Smooth muscle cell (in vitro differentiated cells): ENCODE results near the gene PRODH. TPM values are rescaled to one million over a fixed set of nuclear protein-coding genes. Genes with fewer than 3 reads are reported as not detected.

ENCODE experiments used
- DNase-seq: peaks from one replicate; lab custom pipeline; 2025; ENCODE audit not compliant: unreplicated experiment; lab: John Stamatoyannopoulos, UW
- H2AFZ ChIP-seq: fragments of 200-600 bp; sonication (generic); 2 replicates; pipeline ENCODE4 v1.6.0; 2016; ENCODE audit warnings: antibody characterized with exemption, low read depth, mild to moderate bottlenecking
- H3F3A ChIP-seq: fragments of 200-600 bp; sonication (generic); 2 replicates; pipeline ENCODE4 v1.6.0; 2017; ENCODE audit warnings: antibody characterized with exemption, low read depth
- H3K27ac ChIP-seq: fragments of 200-600 bp; sonication (generic); 2 replicates; pipeline ENCODE4 v1.5.1; 2016; ENCODE audit warnings: low read depth, mild to moderate bottlenecking
- H3K27me3 ChIP-seq: fragments of 200-600 bp; sonication (generic); 2 replicates; pipeline ENCODE4 v1.6.1; 2016; ENCODE audit warnings: low read depth, mild to moderate bottlenecking
- H3K36me3 ChIP-seq: fragments of 200-600 bp; sonication (generic); 2 replicates; pipeline ENCODE4 v1.5.1; 2016; ENCODE audit warnings: low read depth
- H3K4me1 ChIP-seq: fragments of 200-600 bp; sonication (generic); 2 replicates; pipeline ENCODE4 v1.5.1; 2016; ENCODE audit warnings: low read depth
- H3K4me2 ChIP-seq: fragments of 200-600 bp; sonication (generic); 2 replicates; pipeline ENCODE4 v1.6.0; 2016; ENCODE audit warnings: mild to moderate bottlenecking
- H3K4me3 ChIP-seq: fragments of 200-600 bp; sonication (generic); 2 replicates; pipeline ENCODE4 v1.5.1; 2016; ENCODE audit warnings: mild to moderate bottlenecking
- H3K79me2 ChIP-seq: fragments of 200-600 bp; sonication (generic); 2 replicates; pipeline ENCODE4 v1.6.0; 2016; ENCODE audit warnings: low read depth, mild to moderate bottlenecking
- H3K9ac ChIP-seq: fragments of 200-600 bp; sonication (generic); 2 replicates; pipeline ENCODE4 v1.6.0; 2016; ENCODE audit warnings: low read depth
- H3K9me3 ChIP-seq: fragments of 200-600 bp; sonication (generic); replicated peaks from 2 replicates; pipeline ENCODE4 v1.5.1; 2016; ENCODE audit warnings: low read depth
- H4K20me1 ChIP-seq: fragments of 200-600 bp; sonication (generic); 2 replicates; pipeline ENCODE4 v1.6.0; 2016; ENCODE audit warnings: low read depth
- CTCF ChIP-seq: fragments of 200-600 bp; sonication (generic); IDR thresholded peaks from 2 replicates; pipeline ENCODE4 v1.5.1; 2017; ENCODE audit warnings: borderline replicate concordance, mild to moderate bottlenecking, antibody characterized with exemption; ENCODE audit not compliant: insufficient read depth, poor library complexity, severe bottlenecking
- WGBS: methylation state at CpG from one replicate; pipeline ENCODE4 v1.1.7; 2016; ENCODE audit warnings: low lambda C conversion rate; 5-methylcytosine and 5-hydroxymethylcytosine counted together
- polyA plus RNA-seq: library from polyadenylated mRNA; unstranded; fragments of >200 nt; fragmentation: Nextera tagmentation; extraction: Ambion mirVana; gene quantifications from 2 replicates; pipeline ENCODE4 v1.2.1, GENCODE V29; 2016
- total RNA-seq: library from RNA; depleted of rRNA; stranded (reverse); fragments of >200 nt; gene quantifications from 2 replicates; pipeline ENCODE4 v1.2.3, GENCODE V29; 2014

PRODH gene
- total and polyA plus RNA-seq, 2 experiments from 2014 or later = 0.18 TPM; not detected in 1

GRCh38 chr22:18976197-18976751 is 40.2 kb upstream of the PRODH start:
- Histone ChIP-seq H3F3A (no peaks in the 10 kb centered on the region), H3K9me3 (peaks cover 7% of the 10 kb centered on the region), H2AFZ (no peak overlapping the region), H4K20me1 (no peaks in the 10 kb centered on the region), H3K27me3 (peaks cover 1% of the 10 kb centered on the region), H3K4me2 (no peak overlapping the region), H3K9ac (no peak overlapping the region), H3K79me2 (no peaks in the 10 kb centered on the region), H3K36me3 (no peaks in the 10 kb centered on the region), H3K27ac (no peak overlapping the region), H3K4me3 (no peak overlapping the region), H3K4me1 (no peaks in the 10 kb centered on the region)
- WGBS = 94% methylated on average over 9 of the region's 10 CpGs
- no peak for TF ChIP-seq CTCF
- DNase-seq = no peak

GRCh38 chr22:18975434-18976196 is 39.5 kb upstream of the PRODH start:
- Histone ChIP-seq H3K36me3 (no peaks in the 10 kb centered on the region), H3F3A (no peaks in the 10 kb centered on the region), H4K20me1 (no peaks in the 10 kb centered on the region), H3K27me3 (peaks cover 8% of the 10 kb centered on the region), H3K9ac (no peak overlapping the region), H3K27ac (no peak overlapping the region), H3K4me3 (no peak overlapping the region), H3K79me2 (no peaks in the 10 kb centered on the region), H3K9me3 (no peaks in the 10 kb centered on the region), H3K4me1 (no peaks in the 10 kb centered on the region), H3K4me2 (no peak overlapping the region), H2AFZ (no peak overlapping the region)
- WGBS = 93% methylated on average over 16 of the region's 16 CpGs
- no peak for DNase-seq
- no peak for TF ChIP-seq CTCF

GRCh38 chr22:18974477-18975180 is 38.5 kb upstream of the PRODH start:
- Histone ChIP-seq H3K9me3 (no peaks in the 10 kb centered on the region), H3K9ac (no peak overlapping the region), H3F3A (no peaks in the 10 kb centered on the region), H3K27ac (no peak overlapping the region), H3K27me3 (peaks cover 12% of the 10 kb centered on the region), H3K4me3 (no peak overlapping the region), H3K4me1 (no peaks in the 10 kb centered on the region), H3K79me2 (no peaks in the 10 kb centered on the region), H4K20me1 (no peaks in the 10 kb centered on the region), H2AFZ (no peak overlapping the region), H3K36me3 (no peaks in the 10 kb centered on the region), H3K4me2 (no peak overlapping the region)
- DNase-seq = no peak
- TF ChIP-seq CTCF = no peak
- 90% methylated on average over 18 of the region's 18 CpGs for WGBS
